GM11168 (cell line): ENCODE results near the gene KCNT2.
"Not testable (repeated sequence)": the region's sequence is repeated elsewhere in the genome, so short reads cannot be mapped to it uniquely, and the experiment has no call there.

Experiments
- in situ Hi-C: fragments of 300-500 bp; cut with MboI; formaldehyde crosslinking; loops from one replicate; pipeline ENCODE4 v1.12.0; 2022; ENCODE audit warnings: low sequenced_read_pairs; ENCODE audit not compliant: unreplicated experiment

Gene KCNT2

GRCh38 chr1:196271212-196271947 is 336.9 kb downstream of the KCNT2 start:
- in situ Hi-C loops: no loop called here

- in situ Hi-C loops: not testable (repeated sequence)
Measured at GRCh38 chr1:196263086-196263485, 345.2 kb downstream of the KCNT2 start.

GRCh38 chr1:196260270-196260669 is 348.0 kb downstream of the KCNT2 start:
- in situ Hi-C loops: no loop called here

- in situ Hi-C loops: no loop called here
Measured at GRCh38 chr1:196259316-196259715, 348.9 kb downstream of the KCNT2 start.

- in situ Hi-C loops: no loop called here
Measured at GRCh38 chr1:196255762-196256161, 352.5 kb downstream of the KCNT2 start.

GRCh38 chr1:196229546-196229945 is 378.7 kb downstream of the KCNT2 start:
- in situ Hi-C loops: no loop called here

- in situ Hi-C loops: no loop called here
Measured at GRCh38 chr1:196214866-196215265, 393.4 kb downstream of the KCNT2 start.

- in situ Hi-C loops: no loop called here
Measured at GRCh38 chr1:196209983-196210382, 398.3 kb downstream of the KCNT2 start.

- in situ Hi-C loops: no loop called here
Measured at GRCh38 chr1:196209265-196209664, 399.0 kb downstream of the KCNT2 start.

GRCh38 chr1:196207612-196208217 is 400.5 kb downstream of the KCNT2 start:
- in situ Hi-C loops: no loop called here

GRCh38 chr1:196205882-196206281 is 402.4 kb downstream of the KCNT2 start:
- in situ Hi-C loops: no loop called here

GRCh38 chr1:196196486-196196885 is 411.8 kb downstream of the KCNT2 start:
- in situ Hi-C loops: no loop called here

GRCh38 chr1:196193896-196194559 is 414.2 kb downstream of the KCNT2 start:
- in situ Hi-C loops: no loop called here

GRCh38 chr1:196183941-196184340 is 424.3 kb downstream of the KCNT2 start:
- in situ Hi-C loops: no loop called here

GRCh38 chr1:196181594-196181878 is 426.7 kb downstream of the KCNT2 start:
- in situ Hi-C loops: no loop called here

- in situ Hi-C loops: no loop called here
Measured at GRCh38 chr1:196180847-196181593, 427.2 kb downstream of the KCNT2 start.

- in situ Hi-C loops: no loop called here
Measured at GRCh38 chr1:196178083-196178635, 430.1 kb downstream of the KCNT2 start.
